ENCODE data around the gene STEAP3.

The STEAP3 gene

GRCh38 chr2:119292226-119292625 lies 68.6 kb downstream of the STEAP3 start:
- DNase-seq (ENCODE audit: low read depth in 3 of 3): no peak

GRCh38 chr2:119293254-119293653 lies 69.6 kb downstream of the STEAP3 start:
- no peak for DNase-seq (ENCODE audit: low read depth in 3 of 3)

GRCh38 chr2:119293900-119294299 lies 70.3 kb downstream of the STEAP3 start:
- DNase-seq (ENCODE audit: low read depth in 3 of 3): no peak

GRCh38 chr2:119294671-119295070 lies 71.0 kb downstream of the STEAP3 start:
- DNase-seq (ENCODE audit: low read depth in 3 of 3): no peak

- DNase-seq (ENCODE audit: low read depth in 3 of 3): no peak
These were observed 72.2 kb downstream of the STEAP3 start for GRCh38 chr2:119295688-119296375.

- no peak for DNase-seq (ENCODE audit: low read depth in 3 of 3)
These were observed 77.8 kb downstream of the STEAP3 start for GRCh38 chr2:119301413-119301812.

- no peak for DNase-seq (ENCODE audit: low read depth in 3 of 3)
These were observed 81.2 kb downstream of the STEAP3 start for GRCh38 chr2:119304847-119305246.

GRCh38 chr2:119305497-119306195 lies 82.0 kb downstream of the STEAP3 start:
- no peak for DNase-seq (ENCODE audit: low read depth in 3 of 3)

GRCh38 chr2:119306196-119306590 lies 82.6 kb downstream of the STEAP3 start:
- DNase-seq (ENCODE audit: low read depth in 3 of 3): no peak

- no peak for DNase-seq (ENCODE audit: low read depth in 3 of 3)
These were observed 83.9 kb downstream of the STEAP3 start for GRCh38 chr2:119307419-119308140.

GRCh38 chr2:119308793-119309330 lies 85.2 kb downstream of the STEAP3 start:
- DNase-seq (ENCODE audit: low read depth in 3 of 3): no peak

- no peak for DNase-seq (ENCODE audit: low read depth in 3 of 3)
These were observed 87.7 kb downstream of the STEAP3 start for GRCh38 chr2:119311371-119311770.

GRCh38 chr2:119311831-119312230 lies 88.2 kb downstream of the STEAP3 start:
- DNase-seq (ENCODE audit: low read depth in 3 of 3): no peak
